NCI-H187 treated with DMSO at 0.1 percent for 48 hours (cell line): ENCODE measurements around the gene BHLHA15.

Experiments used
- DNase-seq: peaks from one replicate; lab custom pipeline; 2025; lab: John Stamatoyannopoulos, UW

BHLHA15 gene

GRCh38 chr7:98244871-98245270 lies 33.6 kb downstream of the BHLHA15 start:
- no peak for DNase-seq

- no peak for DNase-seq
These were observed 36.9 kb downstream of the BHLHA15 start for GRCh38 chr7:98248156-98248555.

GRCh38 chr7:98249106-98249505 lies 37.9 kb downstream of the BHLHA15 start:
- no peak for DNase-seq

GRCh38 chr7:98250789-98251188 lies 39.5 kb downstream of the BHLHA15 start:
- DNase-seq, result no peak

DNA sequence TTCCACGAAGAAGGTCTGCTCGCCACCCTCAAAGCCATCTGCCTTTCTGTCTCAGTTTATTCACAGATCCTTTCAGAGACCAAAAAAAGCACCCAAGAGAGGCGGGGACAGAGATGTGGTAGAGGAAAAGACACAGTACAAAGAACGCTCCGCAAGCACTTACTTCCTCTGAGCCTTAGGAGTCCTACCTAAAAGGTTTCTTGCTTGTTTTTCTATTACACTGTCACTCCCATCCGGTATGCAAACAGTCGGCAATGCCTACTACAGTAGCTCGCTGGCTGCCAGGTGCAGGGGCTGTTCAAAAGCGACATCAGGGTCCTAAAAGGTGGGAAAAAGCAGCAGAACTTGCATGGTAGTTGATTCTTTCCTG lies 40.0 kb downstream of the BHLHA15 start:
- DNase-seq, result no peak

DNA sequence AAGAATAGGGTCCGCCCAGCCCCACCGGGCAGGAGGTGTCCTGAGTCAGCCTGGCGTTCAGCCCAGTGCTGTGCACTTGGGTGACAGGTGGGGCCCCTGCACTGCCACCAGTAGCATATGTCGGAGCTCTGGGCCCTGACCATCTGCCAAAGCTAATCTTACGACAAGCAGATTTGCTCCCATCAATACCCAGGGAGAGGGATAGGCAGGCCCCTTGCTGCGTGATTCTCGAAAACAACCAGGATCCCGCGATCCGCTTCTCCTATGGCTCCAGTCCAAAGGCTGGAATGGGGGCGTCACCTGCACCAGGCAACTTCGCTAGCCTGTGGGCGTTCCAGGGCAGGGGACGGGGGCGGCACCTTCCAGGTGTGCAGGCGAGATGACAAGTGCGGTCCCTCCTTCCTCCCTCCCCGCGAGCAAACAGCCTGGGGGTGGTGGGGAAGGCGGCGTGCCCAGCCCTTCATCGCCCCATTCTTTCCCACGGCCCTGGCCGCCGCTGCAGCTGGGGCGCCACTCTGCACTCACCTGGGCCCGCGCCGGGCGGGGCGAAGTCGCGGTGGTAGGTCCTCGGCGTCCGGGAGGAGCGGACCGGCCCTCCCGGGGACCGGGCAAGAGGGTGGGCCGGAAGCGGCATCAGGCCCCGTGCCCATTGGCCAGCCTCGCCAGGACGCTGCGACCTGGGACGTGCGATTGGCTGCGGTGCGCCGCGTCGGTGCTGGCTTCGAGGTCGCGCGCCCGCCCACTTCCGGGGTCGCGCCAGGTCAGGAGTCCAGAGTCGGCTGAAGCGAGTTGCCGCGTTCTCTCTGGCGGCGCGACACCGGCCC lies 40.6 kb downstream of the BHLHA15 start, which contains the start of gene TECPR1:
TECPR1 (minus strand) TSS at position 632 of the 824 bp plus-strand sequence. CDS start 6,086 bp downstream, outside the sequence.
- DNase-seq, result peak; percentile 45

DNA sequence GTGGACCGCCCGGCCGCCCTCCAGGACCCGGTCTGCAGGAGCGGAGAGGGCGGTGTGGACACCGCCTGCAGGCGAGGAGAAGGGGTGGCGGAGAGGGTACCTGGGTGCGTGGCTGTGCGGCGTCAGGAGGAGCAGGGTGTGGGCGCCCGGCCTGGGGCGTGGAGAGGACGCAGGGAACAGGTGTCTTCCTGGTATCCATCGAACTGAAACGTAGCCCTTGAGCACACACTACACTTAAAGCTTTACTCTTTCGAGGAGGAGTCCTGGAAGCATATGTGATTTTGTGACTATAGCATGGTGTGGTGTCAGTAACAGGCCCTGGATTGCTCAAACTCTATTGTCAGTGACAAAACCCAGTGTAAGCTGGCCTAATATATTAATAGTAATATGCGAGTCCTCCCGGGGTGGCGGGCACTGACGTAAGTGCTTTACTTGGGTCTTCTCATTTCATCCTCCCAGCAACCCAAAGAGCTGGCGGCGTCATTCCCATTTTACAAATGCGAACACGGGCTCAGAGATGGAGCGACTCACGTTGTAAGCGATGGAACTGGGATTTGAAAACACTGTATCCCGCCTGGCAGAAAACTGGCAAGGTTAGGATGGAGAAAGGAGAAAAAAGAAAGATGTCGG lies 41.3 kb downstream of the BHLHA15 start:
- DNase-seq, result no peak

GRCh38 chr7:98254516-98254915 lies 43.3 kb downstream of the BHLHA15 start:
- no peak for DNase-seq

GRCh38 chr7:98254951-98255610 lies 43.8 kb downstream of the BHLHA15 start:
- DNase-seq, result no peak

GRCh38 chr7:98256431-98256830 lies 45.2 kb downstream of the BHLHA15 start:
- no peak for DNase-seq

- DNase-seq, result no peak
These were observed 46.5 kb downstream of the BHLHA15 start for GRCh38 chr7:98257701-98258100.
